GM21423 (cell line): ENCODE data around the gene TANK.
"Not testable (repeated sequence)": the region's sequence is repeated elsewhere in the genome, so short reads cannot be mapped to it uniquely, and the experiment has no call there.

Experiments used
- ATAC-seq: cut with Tn5 transposase; IDR thresholded peaks from one replicate; pipeline ENCODE4 v1.9.1; 2021; ENCODE audit warnings: mild to moderate bottlenecking, moderate library complexity; ENCODE audit not compliant: unreplicated experiment

Gene TANK

DNA sequence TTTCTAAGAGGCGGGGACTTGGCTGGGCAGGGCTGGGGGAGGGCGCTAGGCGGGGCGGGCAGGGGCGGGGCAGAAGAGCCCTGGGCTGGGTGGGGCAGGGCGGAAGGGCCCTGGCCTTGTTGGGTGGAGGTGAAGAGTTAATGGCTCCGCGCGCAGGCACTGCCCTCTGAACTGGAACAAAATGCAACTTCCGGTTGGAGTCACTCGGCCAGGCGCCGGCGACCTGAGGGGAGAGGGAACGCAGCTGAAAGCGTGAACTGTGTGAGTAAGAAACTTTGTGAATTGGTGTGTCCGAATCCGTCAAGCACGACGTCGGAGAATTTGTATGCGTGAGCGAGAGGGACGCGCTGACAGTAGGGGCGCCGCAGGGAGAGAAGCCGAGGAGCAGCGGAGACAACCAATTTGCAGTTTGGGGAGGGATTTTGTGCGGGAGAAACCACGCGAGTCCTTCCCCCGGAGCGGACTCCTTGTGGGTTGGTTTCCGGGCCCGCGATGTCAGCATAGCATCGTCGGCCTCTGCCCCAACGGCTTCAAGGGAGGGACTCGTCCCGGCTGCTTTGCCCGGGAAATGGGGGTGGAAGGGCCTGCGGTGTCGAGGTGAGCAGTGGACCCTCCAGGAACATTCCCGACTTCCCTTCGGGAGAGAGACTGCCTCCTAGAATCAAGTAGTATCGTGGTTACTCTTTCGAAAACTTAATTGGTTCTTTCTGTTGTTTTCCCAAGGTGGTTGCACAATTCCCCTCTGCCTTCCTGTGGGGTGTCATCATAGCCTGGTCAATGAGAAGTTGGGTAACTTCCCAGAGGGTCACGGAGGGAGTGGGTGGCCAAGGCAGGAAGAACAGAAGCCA lies at the start of gene TANK:
TSS of gene TANK (plus strand) at position 203 of the 848 bp plus-strand sequence. CDS start 19,235 bp downstream, outside the sequence.
- ATAC-seq: peak; percentile 93

- no peak for ATAC-seq
Measured at GRCh38 chr2:161111531-161111930, 48.7 kb upstream of the TANK start.

DNA sequence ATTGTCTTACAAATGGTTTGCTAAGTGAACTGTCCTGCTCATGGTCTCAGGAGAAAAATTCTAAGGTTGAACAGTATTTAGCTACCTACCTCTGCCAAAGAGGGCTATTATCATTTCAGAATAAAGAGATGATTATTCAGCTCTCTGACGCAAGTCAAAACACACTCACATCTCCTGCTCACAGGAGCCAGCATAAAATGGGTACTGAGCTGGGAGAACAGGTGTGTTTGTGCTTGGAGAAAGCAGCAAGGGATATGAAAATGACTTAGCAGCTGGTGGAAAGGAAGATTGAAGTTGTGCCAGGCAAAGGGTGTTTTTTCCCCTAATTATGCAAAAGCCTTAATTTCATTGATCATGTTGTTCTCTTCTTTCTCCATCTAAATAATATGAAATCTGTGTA lies 47.3 kb upstream of the TANK start:
- no peak for ATAC-seq

DNA sequence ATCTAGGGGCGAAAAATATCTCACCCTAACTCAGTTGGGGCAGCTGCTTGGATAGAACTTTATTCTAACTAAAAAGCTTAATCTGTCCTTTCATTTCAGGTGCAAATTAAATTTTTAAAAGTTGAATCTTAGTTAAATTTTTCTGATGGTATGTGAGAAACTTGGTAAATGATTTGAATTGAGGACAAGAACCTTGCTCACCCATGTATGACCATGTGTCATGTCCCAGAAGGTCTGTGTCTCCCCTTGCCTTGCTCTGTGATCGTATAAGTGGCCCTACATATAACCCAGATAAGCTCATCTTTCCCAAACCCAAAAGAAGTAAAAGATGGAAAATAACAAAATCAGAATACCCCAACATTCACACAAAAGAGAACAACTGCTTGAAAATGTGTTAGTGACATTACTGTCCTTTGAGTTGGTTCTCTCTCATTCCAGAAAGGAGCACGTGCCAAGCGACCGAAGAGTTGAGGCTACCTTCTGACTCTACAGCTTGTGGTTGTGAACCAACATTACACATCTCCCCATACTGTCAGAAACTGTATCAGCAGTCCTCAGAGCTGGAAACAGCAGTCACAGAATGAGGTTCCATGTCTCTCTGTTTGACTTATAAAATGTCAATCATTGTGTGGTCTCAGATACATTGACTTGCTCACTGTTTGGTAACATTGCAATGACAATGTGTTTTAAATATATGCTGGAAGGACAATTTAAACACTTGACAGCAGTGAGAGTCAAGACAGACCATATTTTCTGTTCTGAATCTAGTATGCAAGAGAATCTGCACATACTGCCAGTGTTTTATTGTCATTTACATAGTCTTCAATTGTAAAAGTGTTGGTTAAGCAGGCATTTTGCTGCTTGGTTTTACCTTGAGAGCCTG lies 46.3 kb upstream of the TANK start:
- peak; percentile 45 for ATAC-seq

DNA sequence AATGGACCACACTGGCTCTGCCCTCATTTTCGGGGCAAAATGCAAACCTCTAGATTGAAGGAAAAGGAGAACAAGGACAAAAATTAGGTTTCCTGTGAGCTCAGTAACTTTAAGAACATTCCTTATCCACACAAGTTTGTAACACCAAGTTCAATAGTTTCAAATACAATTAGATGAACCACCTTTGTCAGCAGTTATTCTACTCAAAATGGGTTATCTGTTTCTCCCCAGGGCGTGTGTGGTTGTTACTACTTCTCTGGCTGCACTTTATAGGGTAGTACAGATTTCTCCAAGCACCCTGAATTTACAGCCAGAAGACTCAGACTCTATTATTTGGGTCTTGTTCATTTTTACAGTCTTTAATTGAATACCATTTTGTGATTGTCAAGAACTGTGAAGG lies 45.0 kb upstream of the TANK start:
- no peak for ATAC-seq

DNA sequence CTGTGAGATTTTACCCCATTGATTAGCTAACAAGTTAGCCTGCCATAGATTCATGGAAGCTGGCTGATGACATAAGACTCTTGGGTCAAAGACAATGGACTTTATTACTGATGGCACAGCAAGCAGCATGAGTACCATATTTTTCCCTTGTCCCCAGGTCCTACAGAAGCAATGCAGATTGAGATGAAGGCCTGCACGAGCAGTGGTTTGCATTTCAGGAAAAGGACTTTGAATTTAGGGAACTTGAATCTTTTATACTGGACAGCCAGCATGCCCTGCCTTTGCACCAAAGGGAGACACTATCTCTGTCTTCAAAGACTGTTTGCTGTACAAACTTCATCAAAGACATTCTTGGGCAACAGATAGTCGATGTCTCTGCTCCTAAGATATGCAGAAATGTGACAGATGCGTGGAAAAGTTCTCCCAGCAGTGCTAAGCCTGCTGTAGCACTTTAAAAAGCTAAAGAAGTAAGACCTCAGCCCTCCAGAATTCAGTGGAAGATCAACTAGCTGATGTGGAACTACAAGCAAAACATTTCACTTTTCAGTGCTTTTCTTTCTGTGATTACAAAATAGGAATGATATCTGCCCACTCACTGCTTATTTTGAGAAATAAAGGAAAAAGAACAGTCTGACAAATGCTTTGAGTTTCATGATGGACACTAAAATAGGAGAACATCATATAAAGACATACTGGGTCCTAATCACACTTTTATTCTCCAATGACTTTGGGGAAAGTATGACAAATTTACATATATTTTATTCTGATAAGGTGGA lies 44.4 kb upstream of the TANK start:
- ATAC-seq: no peak

GRCh38 chr2:161116509-161116908 lies 43.7 kb upstream of the TANK start:
- ATAC-seq: no peak

- ATAC-seq: no peak
Measured at GRCh38 chr2:161117506-161117905, 42.7 kb upstream of the TANK start.

GRCh38 chr2:161118722-161119121 lies 41.5 kb upstream of the TANK start:
- peak; percentile 29 for ATAC-seq

DNA sequence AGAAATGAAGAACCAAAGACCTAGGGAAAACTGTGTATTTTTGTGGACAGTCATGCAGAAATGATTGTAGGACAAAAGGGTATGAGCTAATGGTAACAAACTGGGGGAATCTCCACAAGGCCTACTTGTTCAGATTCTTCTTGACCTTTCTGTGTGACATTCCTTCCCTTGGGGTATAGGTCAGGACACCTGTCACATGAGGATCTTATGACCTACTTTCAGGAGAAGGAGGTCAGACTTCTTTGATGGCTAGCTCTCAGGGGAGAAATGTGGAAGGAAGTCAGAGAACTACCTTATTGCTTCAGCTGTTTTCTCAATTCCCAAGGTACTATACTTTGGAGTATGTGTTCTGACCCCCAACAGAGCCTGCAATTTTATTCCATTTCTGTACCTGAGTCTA lies 40.7 kb upstream of the TANK start:
- no peak for ATAC-seq

- no peak for ATAC-seq
Measured at GRCh38 chr2:161120775-161121174, 39.5 kb upstream of the TANK start.

DNA sequence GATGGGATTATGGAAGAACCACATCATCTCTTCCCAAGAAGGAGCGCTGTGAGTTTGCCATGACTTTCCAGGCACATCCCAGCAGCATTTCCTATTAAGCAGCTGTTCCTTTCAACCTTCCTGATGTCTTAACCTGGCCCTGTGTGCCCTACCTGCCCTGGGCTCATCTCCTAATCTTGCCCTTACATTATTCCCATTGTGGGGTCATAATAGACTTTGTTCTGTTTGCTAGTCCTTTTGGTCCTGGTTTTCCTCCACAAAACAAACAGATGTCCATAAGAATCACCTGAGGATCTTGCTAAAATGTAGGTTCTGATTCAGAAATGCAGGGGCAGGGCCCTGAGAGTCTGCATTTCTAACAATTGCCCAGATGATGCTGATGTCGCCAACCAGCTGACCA lies 38.6 kb upstream of the TANK start:
- ATAC-seq: no peak

DNA sequence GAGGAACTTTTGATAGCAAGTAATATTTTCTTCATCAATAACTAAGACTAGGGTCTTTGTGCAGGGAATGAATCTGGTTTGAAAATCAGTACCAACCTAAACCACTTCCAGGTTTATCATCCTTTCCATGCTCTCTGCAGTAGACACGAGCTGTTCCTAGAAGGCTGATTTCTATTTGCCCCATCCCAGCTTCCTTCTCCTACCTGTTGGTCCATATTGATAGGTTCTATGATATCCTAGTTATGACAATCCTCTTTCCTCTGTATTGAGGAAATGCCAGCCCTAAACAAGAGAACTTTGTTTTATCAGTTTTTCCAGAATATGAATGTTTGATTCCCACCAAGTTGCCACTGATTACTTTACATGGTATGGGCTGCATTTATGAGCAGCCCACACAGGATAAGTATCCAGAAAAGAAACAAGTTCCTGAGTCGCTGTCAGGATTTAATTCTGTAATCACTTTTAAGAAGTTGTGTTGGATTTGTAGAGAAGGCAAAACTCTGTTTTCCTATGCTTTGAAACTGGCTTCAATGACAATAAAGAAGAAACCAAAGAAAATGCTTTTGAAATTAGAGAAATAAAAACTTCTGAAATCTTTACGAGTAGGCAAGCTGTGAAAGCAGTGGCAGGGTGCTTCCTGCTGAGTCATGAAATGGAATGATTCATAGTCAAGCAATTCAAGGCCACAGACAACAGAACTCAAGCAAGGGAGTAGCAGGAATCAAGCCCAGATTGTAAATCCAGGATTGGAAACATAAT lies 37.3 kb upstream of the TANK start:
- peak; percentile 49 for ATAC-seq

DNA sequence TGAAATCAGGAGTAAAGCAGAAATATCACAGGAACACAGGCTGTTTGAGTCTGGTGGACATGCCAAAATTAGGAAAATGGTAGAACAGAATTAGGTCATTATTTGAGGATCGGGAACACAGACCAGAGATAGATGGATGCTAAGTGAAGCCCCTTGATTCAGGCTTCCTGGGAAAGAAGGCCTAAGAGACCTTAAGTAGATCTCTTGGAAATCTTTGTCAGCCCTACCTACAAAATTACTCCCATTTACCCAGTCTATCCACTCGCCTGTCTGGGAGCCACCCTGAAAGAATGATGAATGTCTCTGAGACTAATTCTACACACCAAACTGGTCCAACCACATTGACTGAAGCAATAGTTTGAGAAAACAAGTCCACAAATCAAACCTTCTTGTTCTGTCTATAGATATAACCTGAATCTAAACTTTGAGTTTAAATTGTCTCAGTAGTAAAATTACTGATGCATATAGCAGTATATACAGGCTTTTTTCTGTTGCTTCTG lies 36.6 kb upstream of the TANK start:
- no peak for ATAC-seq

DNA sequence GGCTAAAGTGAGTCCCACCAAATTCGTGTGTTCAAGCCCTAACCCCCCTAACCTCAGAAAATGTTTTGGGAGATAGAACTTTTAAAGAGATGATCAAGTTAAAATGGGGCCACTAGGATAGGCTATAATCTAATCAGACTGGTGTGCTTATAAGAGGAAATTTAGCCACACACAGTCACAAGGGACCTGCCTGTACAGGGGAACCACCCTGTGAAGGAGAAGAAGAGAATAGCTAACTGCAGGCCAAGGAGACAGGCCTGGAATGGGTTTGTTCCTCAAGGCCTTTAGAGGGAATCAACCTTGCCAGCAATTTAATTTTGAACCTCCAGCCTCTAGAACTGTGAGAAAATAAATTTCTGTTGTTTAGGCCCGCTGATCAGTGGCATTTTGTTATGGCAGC lies 36.0 kb upstream of the TANK start:
- peak; percentile 58 for ATAC-seq

DNA sequence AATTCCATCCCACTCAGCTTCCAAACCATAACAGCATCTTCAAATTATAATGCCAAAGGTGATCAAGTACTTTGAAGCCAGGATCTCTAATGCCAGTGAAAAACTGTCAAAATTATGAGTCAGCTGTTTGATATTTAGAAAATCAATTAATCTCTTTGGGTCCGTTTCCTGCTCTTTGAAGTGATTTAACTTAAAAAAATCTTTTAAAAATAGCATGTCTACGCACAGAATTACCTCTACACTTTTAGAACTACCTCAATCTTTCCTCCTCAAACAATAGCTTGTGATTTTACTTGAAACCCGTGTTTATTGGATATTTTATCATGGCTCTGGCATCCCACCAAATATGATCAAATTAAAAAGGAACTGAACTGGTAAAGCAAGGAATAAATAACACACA lies 31.3 kb upstream of the TANK start:
- no peak for ATAC-seq

DNA sequence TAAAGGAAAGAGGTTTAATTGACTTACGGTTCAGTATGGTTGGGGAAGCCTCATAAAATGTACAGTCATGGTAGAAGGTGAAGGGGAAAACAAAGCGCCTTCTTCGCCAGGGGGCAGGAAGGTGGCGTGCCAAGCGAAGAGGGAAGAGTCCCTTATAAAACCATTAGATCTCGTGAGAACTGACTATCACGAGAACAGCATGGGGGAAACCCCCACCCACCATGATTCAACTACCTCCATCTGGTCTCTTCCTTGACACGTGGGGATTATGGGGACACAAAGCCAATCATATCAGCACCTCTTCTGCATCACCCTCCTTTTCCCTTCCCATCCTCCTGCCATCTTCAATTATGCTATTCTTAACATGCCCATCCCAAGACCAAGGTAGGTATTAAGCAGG lies 29.9 kb upstream of the TANK start:
- no peak for ATAC-seq

GRCh38 chr2:161131074-161131680 lies 29.1 kb upstream of the TANK start:
- ATAC-seq: no peak

GRCh38 chr2:161131804-161132203 lies 28.4 kb upstream of the TANK start:
- ATAC-seq: no peak

DNA sequence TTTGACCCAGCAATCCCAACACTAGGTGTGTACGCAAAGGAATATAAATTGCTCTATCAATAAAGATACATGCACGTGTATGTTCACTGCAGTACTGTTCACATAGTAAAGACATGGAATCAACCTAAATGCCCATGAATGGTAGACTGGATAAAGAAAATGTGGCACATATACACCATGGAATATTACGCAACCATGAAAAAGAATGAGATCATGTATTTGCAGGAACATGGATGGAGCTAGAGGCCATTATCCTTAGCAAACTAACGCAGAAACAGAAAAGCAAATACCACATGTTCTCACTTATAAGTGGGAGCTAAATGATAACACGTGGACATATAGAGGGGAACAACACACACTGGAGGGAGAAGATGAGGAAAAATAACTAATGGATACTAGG lies 27.8 kb upstream of the TANK start:
- not testable (repeated sequence) for ATAC-seq
